Skeletal muscle tissue (tissue), 4 donors: ENCODE measurements around the gene CTU2. TPM values are rescaled to one million over a fixed set of nuclear protein-coding genes. Genes with fewer than 3 reads are reported as not detected.

Experiments used
- H3K27ac ChIP-seq: one replicate; pipeline ENCODE4 v1.7.0; 2013; ENCODE audit warnings: mild to moderate bottlenecking, low read depth, low read length, inconsistent platforms
- H3K27me3 ChIP-seq, 3 donors: one replicate each; pipeline ENCODE4 v1.7.0; 2013; ENCODE audit warnings: low read length in 3 of 3; ENCODE audit not compliant: control insufficient read depth in 3 of 3, insufficient read depth in 3 of 3
- H3K36me3 ChIP-seq, 3 donors: one replicate each; pipeline ENCODE4 v1.7.0; 2013; ENCODE audit warnings: low read length in 3 of 3; ENCODE audit not compliant: control insufficient read depth in 3 of 3, insufficient read depth in 3 of 3
- H3K4me1 ChIP-seq, 3 donors: one replicate each; pipeline ENCODE4 v1.7.0; 2013; ENCODE audit warnings: low read length in 3 of 3, mild to moderate bottlenecking in 3 of 3; ENCODE audit not compliant: control insufficient read depth in 3 of 3, insufficient read depth in 3 of 3
- H3K4me3 ChIP-seq, 3 donors: one replicate each; pipeline ENCODE4 v1.7.0; 2013; ENCODE audit warnings: low read length in 3 of 3
- H3K9ac ChIP-seq, 3 donors: one replicate each; pipeline ENCODE4 v1.7.0; 2013; ENCODE audit warnings: low read length in 3 of 3, mild to moderate bottlenecking in 3 of 3, moderate library complexity in 2 of 3, low read depth in 1 of 3
- H3K9me3 ChIP-seq, 3 donors: one replicate each; pipeline ENCODE4 v1.7.0; 2013; ENCODE audit warnings: low read length in 3 of 3; ENCODE audit not compliant: control insufficient read depth in 3 of 3
- total RNA-seq: library from RNA; depleted of rRNA; stranded (reverse); fragments of >200 nt; gene quantifications from one replicate; pipeline ENCODE4 v1.2.3, GENCODE V29; 2014
- donor health status: Osteomylitis.

The CTU2 gene
- total RNA-seq, 1 donor from 2014 or later: 10.4 TPM

- no peak overlapping the region for H3K27ac ChIP-seq
- peaks cover 13 to 21% (median 21%) of the 10 kb centered on the region in 3 donors for H3K4me1 ChIP-seq
- no peak overlapping the region for H3K9ac ChIP-seq
- H3K4me3 ChIP-seq: no peak overlapping the region
- H3K27me3 ChIP-seq: peaks cover 0 to 14% (median 8%) of the 10 kb centered on the region in 3 donors
- H3K36me3 ChIP-seq: no peaks in the 10 kb centered on the region
- no peaks in the 10 kb centered on the region for H3K9me3 ChIP-seq
Observed at GRCh38 chr16:88764913-88765349, 58.6 kb downstream of the CTU2 start.

Other genes starting within 250 kb of the CTU2 start
- gene ZC3H18, start 136.1 kb upstream of the CTU2 start, total RNA-seq: 14.6 TPM
- gene IL17C, start 67.9 kb upstream of the CTU2 start, total RNA-seq: not detected
- 90.8 TPM for gene CYBA, start 55.5 kb upstream of the CTU2 start, total RNA-seq
- 14.1 TPM for gene MVD, start 43.4 kb upstream of the CTU2 start, total RNA-seq
- 8.4 TPM for gene SNAI3, start 20.0 kb upstream of the CTU2 start, total RNA-seq
- gene RNF166, start 95 bp upstream of the CTU2 start, total RNA-seq: 12.0 TPM
- 45.9 TPM for gene PIEZO1, start 78.7 kb downstream of the CTU2 start, total RNA-seq
- gene CDT1, start 97.3 kb downstream of the CTU2 start, total RNA-seq: 6.3 TPM
- 41.8 TPM for gene APRT, start 105.4 kb downstream of the CTU2 start, total RNA-seq
- gene GALNS, start 150.4 kb downstream of the CTU2 start, total RNA-seq: 9.9 TPM
- 29.2 TPM for gene TRAPPC2L, start 150.6 kb downstream of the CTU2 start, total RNA-seq
- gene PABPN1L, start 160.2 kb downstream of the CTU2 start, total RNA-seq: not detected